SIG-M5 (cell line): ENCODE results near the gene TAS2R7.
"Not testable (repeated sequence)": the region's sequence is repeated elsewhere in the genome, so short reads cannot be mapped to it uniquely, and the experiment has no call there.

Source experiments
- DNase-seq: peaks from one replicate; lab custom pipeline; 2025; lab: John Stamatoyannopoulos, UW

Gene TAS2R7, protein sequence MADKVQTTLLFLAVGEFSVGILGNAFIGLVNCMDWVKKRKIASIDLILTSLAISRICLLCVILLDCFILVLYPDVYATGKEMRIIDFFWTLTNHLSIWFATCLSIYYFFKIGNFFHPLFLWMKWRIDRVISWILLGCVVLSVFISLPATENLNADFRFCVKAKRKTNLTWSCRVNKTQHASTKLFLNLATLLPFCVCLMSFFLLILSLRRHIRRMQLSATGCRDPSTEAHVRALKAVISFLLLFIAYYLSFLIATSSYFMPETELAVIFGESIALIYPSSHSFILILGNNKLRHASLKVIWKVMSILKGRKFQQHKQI

GRCh38 chr12:10802587-10802986 is at the start of gene TAS2R7:
TAS2R7 (minus strand) TSS chr12:10802627; CDS start chr12:10802570, 57 bp downstream.
- no peak for DNase-seq

DNA sequence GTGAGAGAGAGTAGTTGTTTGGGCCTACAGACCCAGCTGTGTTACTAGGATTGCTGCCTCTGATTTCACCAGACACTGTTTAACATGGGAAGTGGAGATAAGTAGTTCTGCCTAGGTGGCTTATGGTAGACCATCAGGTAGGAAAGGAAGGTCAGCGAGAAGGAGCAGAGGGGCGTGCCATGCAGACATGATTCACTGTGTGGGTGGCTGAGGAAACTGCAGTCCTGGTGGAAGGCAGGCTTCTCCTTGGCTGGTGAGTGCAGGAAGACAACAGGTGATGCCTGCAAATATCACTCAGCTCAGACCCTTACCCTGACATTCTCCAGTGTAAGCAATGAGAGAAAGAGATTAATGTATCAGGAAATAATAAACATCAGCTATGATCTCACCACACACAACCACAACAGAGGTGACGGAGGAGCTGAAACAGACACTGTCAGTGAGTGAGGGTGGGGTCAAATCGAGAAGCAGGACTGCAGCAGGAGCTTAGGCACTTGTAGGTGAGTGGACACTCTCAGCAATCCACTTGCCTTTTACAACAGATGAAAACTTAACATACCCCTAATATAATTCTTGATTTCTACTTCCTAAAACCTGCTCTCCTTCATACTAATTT is 48.9 kb upstream of the TAS2R7 start:
- no peak for DNase-seq

- DNase-seq, result no peak
These were observed 47.0 kb upstream of the TAS2R7 start, which contains the start of gene PRR4 for GRCh38 chr12:10849425-10849878. PRR4 (minus strand) TSS chr12:10849475; CDS start chr12:10849437, 38 bp downstream.

DNA sequence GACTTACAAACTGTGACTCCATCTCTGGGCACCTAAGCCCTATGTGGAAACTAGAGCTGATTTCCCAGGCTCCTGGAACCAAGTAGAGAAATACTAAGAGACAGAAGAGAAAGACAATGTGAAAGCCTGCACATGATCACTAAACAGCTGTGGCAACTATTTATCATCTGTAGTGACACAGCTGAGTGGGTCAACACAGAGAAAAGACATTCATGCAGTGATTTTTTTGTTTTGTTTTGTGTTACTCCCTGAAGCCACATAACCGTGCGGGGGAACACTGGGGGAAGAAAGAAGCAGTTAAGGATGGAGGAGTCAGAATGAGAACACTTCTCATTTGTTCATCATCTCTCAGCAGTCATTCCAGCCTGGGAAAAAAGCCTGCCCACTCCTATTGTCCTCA is 45.3 kb upstream of the TAS2R7 start:
- DNase-seq, result no peak

- DNase-seq, result no peak
These were observed 40.4 kb upstream of the TAS2R7 start for GRCh38 chr12:10842862-10843261.

DNA sequence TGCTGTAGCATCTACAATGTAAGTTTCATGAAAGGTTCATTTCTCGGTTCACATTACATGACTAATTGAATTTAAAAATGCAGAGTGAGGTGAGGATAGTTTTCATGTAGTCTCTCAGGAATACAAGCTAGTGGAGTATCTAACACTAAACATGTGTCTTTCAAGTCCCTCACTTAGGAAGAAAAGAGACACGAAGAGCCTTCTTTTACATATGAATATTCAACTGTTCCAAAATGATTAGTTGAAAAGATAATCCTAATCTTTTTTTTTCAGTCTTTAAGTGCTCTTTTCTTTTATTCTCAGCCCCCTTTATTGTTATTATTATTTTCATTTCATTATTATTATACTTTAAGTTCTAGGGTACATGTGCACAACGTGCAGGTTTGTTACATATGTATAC is 36.0 kb upstream of the TAS2R7 start:
- DNase-seq, result no peak

- DNase-seq, result no peak
These were observed 27.6 kb upstream of the TAS2R7 start for GRCh38 chr12:10829994-10830393.

- DNase-seq, result no peak
These were observed 23.8 kb upstream of the TAS2R7 start, which contains the start of gene TAS2R10 for GRCh38 chr12:10826258-10826657. TAS2R10 (minus strand) TSS chr12:10826358; CDS start chr12:10826269, 89 bp downstream.

DNA sequence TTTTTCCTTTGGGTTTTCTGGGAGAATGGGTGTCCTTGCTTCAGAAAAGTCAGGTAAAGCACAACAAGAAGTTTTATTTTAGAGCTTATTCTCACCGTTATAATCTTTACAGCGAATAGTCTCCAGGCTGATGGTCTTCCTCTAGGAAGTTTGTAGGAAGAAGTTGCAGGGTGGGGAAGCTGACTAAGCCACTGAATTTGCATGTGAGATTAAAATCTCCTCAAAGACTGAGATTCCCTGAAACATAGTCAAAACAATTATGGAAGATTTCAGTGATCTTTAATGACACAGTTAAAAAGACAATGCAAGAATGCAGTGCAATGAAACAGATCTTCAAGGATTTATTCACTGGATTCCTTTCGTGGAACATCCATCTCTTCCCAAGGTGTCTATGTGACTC is 22.5 kb upstream of the TAS2R7 start:
- DNase-seq, result no peak

GRCh38 chr12:10811883-10812536 is 9.6 kb upstream of the TAS2R7 start:
- DNase-seq, result no peak

- DNase-seq, result no peak
These were observed 7.6 kb upstream of the TAS2R7 start, which contains the start of gene TAS2R9 for GRCh38 chr12:10810068-10810467. TAS2R9 (minus strand) TSS chr12:10810168; CDS start chr12:10810075, 93 bp downstream.

GRCh38 chr12:10807186-10807585 is 4.8 kb upstream of the TAS2R7 start, which contains the start of gene TAS2R8:
TAS2R8 (minus strand) TSS chr12:10807286; CDS start chr12:10806980, 306 bp downstream.
- DNase-seq, result no peak

DNA sequence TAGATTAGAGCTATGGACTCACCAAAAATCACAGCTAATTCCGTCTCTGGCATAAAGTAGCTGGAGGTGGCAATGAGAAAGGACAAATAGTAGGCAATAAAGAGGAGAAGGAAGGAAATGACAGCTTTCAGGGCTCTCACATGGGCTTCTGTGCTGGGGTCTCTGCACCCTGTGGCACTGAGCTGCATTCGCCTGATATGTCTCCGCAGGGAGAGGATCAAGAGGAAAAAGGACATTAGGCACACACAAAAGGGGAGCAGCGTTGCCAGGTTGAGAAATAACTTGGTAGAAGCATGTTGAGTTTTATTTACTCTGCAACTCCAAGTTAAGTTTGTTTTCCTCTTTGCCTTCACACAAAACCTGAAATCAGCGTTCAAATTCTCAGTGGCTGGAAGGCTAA is 686 bp downstream of the TAS2R7 start:
- no peak for DNase-seq

DNA sequence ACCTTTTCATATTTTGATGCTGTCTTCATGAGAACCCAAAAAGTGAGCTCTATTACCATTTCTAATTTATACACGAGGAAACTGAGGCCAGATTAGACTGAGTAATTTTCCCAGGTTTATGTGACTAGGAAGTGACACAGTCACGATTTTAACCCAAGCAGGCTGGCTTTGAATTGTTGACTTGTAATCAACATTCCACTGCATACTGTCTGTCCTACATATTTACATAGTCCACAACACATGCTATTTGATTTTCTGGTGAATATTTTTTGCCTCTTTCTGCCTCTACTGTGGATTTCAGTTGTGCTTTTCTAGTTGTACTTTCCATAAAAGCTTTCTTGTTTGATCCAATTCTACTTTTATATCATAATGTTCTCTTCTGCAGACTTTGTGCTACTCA is 8.2 kb downstream of the TAS2R7 start:
- no peak for DNase-seq

GRCh38 chr12:10791769-10792168 is 10.7 kb downstream of the TAS2R7 start:
- not testable (repeated sequence) for DNase-seq

- DNase-seq, result no peak
These were observed 19.2 kb downstream of the TAS2R7 start for GRCh38 chr12:10783252-10783651.

GRCh38 chr12:10779103-10779502 is 23.3 kb downstream of the TAS2R7 start:
- DNase-seq, result no peak

DNA sequence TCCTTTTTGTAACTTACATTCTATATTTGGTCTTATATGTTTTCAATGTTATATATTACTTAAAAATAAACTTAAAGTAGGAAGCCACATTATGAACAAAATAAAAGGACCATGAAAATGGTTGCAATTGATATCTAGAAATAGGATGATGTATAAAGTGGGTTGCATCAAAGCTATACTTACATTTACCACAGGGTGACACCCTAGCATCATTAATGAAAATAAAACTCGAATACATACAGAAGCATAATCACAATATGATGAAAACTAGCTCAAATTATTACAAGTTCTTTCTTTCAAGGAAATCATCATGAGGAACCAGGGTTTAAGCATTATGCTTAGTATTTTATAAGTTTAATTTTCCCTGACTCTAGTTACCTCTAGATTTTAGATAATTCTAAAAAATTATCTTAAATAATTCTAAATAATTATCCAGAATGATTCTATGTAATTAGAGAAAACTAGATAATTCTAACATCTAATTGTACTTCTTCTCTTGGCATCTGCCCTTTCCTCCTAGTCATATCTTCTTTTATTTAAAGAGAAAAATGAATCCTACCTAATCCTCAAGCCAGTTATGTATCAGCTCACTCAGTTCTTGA is 31.2 kb downstream of the TAS2R7 start:
- DNase-seq, result no peak

DNA sequence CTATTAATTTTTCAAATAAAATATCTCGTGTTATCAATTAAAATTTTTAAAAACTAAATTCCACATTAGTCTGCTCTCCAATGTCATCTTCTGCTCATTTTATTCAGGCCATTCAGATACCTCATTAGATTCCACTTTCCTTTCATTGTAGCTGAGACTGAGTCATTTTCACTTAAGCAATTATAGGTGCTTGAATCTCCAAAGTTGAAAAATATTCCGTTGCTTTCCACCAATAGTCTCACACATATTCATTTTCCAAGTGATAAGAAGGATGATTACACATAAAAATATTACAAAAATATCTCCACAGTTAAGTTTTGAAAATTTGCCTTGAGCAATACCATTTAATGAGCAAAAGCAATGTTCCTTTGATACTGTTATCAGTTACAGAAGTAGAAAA is 42.8 kb downstream of the TAS2R7 start:
- no peak for DNase-seq

- no peak for DNase-seq
These were observed 46.2 kb downstream of the TAS2R7 start for GRCh38 chr12:10756194-10756593.

DNA sequence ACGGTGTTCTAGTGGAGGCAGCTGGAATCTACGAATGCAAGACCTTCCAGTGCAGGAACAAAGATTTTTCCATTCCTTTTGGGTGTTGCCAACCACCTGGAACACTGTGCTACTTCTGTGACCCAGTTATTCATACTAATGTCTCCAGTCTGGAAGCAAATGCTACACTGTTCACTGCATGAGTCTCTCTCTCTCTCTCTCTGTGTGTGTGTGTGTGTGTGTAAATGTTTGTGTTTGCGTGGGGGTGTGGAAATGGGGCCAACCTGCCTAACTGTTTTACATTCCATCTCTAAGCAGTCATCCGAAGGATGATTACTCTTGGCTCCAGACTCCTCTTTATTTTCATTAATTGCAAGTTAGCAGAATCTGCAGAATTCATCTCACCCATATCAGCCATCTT is 49.4 kb downstream of the TAS2R7 start:
- no peak for DNase-seq
